ENCODE measurements around the gene ATF6.
"Not testable (repeated sequence)": the region's sequence is repeated elsewhere in the genome, so short reads cannot be mapped to it uniquely, and the experiment has no call there.

ATF6 gene

DNA sequence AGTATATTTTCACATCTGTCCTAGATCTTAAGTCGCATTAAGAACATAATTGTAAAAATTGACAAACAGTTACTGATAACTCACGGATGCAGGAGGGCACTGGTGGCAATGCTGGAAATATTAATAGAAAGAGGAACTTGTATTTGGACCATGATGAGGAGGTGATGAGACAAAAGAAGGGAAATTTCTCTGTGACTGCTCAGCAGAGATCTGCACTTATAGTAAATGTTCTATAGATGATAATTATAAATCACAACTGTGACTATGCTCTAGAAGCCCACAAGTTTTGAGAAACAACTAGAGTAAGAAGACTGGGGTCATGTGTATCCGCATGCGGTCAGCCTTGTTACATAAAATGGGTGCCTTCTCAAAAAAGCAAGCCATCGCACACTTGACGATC, 25.2 kb upstream of the ATF6 start:
- no peak overlapping the region for H3K9ac ChIP-seq (ENCODE audit: insufficient read length)

DNA sequence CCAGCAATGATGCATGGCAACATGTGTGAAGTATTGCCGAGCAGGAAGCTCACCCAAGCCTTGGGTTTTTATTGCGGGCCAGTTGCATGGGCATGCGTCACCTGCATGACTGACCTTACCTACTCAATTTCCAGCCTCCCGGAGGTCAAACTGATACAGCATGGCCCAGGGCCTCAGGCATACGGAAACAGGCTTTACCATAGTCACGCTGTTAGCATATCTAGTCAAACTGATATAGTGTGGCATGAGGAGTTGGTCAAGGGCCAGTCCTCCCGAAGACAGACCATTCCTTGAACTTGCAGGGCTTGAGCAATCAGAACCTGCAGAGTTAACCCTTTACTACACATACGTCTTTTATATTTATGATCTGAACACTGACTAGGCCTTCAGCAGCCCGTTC, 22.9 kb upstream of the ATF6 start:
- H3K9ac ChIP-seq (ENCODE audit: insufficient read length) = no peak overlapping the region
- DNase-seq (ENCODE audit: low read depth, low spot score) = no peak
- H3K27ac ChIP-seq = no peak overlapping the region
- H3K36me3 ChIP-seq (ENCODE audit: insufficient read depth, low read length) = no peaks in the 10 kb centered on the region
- H3K4me3 ChIP-seq = no peak overlapping the region
- TF ChIP-seq FOXP2 (optimal IDR thresholded peaks at IDR 0.05; ENCODE audit: control extremely low read depth, extremely low read length, insufficient read depth) = no peak
- TF ChIP-seq EZH2 (IDR thresholded peaks at IDR 0.05) = no peak
- TF ChIP-seq POLR2AphosphoS5 (IDR thresholded peaks at IDR 0.05; ENCODE audit: borderline replicate concordance, low read depth, low read length) = no peak
- no peaks in the 10 kb centered on the region for H3K9me3 ChIP-seq (ENCODE audit: low read depth, low read length)

More for the DNA sequence above, 25.2 kb upstream of the ATF6 start:
- TF ChIP-seq POLR2AphosphoS5 (IDR thresholded peaks at IDR 0.05; ENCODE audit: borderline replicate concordance, low read depth, low read length) (no peak), EZH2 (IDR thresholded peaks at IDR 0.05) (no peak)
- Histone ChIP-seq H3K9me3 (ENCODE audit: low read depth, low read length) (no peaks in the 10 kb centered on the region), H3K36me3 (ENCODE audit: insufficient read depth, low read length) (no peaks in the 10 kb centered on the region), H3K27ac (no peak overlapping the region), H3K4me3 (no peak overlapping the region)
- DNase-seq (ENCODE audit: low read depth, low spot score) = no peak

DNA sequence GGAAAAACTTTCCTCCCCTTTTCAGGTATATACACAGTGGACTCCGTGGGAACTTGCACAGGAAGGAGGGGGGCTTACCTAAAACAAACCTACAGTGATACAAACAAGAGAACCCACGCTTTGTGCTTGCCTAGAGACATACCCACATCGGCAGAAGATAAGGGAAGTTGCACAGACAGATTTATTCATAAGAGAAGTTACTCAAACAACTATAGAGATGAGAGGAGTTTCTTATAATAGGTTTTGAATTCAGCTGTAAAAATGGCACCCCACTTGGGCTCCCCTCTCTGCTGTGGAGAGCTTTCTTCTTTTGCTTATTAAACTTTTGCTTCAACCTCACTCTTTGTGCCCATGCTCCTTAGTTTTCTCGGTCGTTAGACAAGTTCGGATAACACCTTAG, 18.3 kb upstream of the ATF6 start:
- no peak overlapping the region for H3K9ac ChIP-seq (ENCODE audit: insufficient read length)
- peaks cover 18% of the 10 kb centered on the region for H3K36me3 ChIP-seq (ENCODE audit: insufficient read depth, low read length)
- TF ChIP-seq FOXP2 (optimal IDR thresholded peaks at IDR 0.05; ENCODE audit: control extremely low read depth, extremely low read length, insufficient read depth) (no peak), EZH2 (IDR thresholded peaks at IDR 0.05) (no peak), POLR2AphosphoS5 (IDR thresholded peaks at IDR 0.05; ENCODE audit: borderline replicate concordance, low read depth, low read length) (no peak)
- H3K4me3 ChIP-seq = no peak overlapping the region
- no peak overlapping the region for H3K27ac ChIP-seq
- no peaks in the 10 kb centered on the region for H3K9me3 ChIP-seq (ENCODE audit: low read depth, low read length)
- no peak for DNase-seq (ENCODE audit: low read depth, low spot score)

DNA sequence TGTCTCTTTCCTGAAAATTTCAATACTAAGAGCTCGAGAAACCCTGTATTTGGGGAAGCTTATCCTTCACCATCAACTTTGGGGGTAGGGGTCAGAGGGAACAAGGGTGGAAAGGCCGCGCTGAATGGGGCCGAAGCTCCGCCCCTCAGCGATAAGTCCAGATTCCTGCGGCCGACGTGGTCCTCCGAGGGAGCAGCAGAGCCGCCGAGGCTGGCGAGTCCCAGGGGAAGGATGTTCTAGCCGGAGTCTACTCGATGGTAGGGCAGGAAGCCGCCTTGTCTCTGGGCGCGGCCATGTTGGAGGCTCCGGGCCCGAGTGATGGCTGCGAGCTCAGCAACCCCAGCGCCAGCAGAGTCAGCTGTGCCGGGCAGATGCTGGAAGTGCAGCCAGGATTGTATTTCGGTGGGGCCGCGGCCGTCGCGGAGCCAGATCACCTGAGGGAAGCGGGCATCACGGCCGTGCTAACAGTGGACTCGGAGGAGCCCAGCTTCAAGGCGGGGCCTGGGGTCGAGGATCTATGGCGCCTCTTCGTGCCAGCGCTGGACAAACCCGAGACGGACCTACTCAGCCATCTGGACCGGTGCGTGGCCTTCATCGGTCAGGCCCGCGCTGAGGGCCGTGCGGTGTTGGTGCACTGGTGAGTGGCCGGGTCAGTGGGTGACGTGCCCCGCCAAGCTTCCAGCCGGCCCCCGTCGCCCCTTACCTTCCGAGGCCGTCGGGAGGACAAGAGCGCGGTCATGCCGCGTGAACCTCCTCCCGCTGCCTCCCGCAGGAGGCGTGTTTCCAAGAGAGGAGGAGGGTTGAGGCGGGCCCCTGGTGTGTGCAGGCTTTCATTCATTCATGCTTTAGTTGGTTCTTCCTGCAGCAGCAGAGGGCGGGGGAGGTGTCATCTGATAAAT, 16.4 kb upstream of the ATF6 start, which contains the start of gene DUSP12:
TSS of gene DUSP12 (plus strand) at position 278 of the 899 bp plus-strand sequence. CDS start at position 294, 16 bp downstream.
- peaks cover 36% of the 10 kb centered on the region for H3K36me3 ChIP-seq (ENCODE audit: insufficient read depth, low read length)
- H3K9ac ChIP-seq (ENCODE audit: insufficient read length) = peak within 1 kb of the TSS; percentile 92
- peak within 1 kb of the TSS; percentile 89 for H3K27ac ChIP-seq
- no peaks in the 10 kb centered on the region for H3K9me3 ChIP-seq (ENCODE audit: low read depth, low read length)
- H3K4me3 ChIP-seq = peak within 1 kb of the TSS; percentile 100
- DNase-seq (ENCODE audit: low read depth, low spot score) = no peak
- TF ChIP-seq POLR2AphosphoS5 (IDR thresholded peaks at IDR 0.05; ENCODE audit: borderline replicate concordance, low read depth, low read length) (peak; percentile 90), EZH2 (IDR thresholded peaks at IDR 0.05) (no peak), FOXP2 (optimal IDR thresholded peaks at IDR 0.05; ENCODE audit: control extremely low read depth, extremely low read length, insufficient read depth) (no peak)

DNA sequence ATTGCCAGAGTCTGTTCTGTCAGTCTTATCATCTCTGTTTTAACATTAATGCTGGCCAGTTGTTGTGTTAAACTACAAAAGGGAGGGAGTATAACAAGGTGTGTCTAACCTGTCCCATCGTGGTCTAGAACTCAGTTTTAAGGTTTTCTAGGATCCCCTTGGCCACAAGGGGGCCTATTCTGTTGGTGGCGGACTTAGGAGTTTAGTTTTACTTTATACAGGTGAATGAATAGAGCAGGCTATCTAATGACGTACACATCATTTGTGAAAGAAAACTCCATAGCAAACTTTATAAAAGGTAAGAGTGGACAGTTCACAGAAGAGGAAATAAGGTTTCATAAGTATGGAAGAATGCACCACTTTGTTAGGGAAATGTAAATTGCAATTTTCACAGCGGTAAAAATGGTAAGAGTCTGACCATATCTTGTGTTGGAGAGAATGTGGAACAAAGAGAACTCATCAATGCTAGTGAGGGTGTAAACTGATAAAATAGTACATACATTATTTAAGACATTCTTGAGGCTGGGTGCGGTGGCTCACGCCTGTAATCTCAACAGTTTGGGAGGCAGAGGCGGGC, 2.5 kb upstream of the ATF6 start:
- Histone ChIP-seq H3K9me3 (ENCODE audit: low read depth, low read length) (no peaks in the 10 kb centered on the region), H3K9ac (ENCODE audit: insufficient read length) (no peak overlapping the region), H3K27ac (peak overlapping the region; percentile 2), H3K36me3 (ENCODE audit: insufficient read depth, low read length) (peaks cover 2% of the 10 kb centered on the region), H3K4me3 (no peak overlapping the region)
- DNase-seq (ENCODE audit: low read depth, low spot score) = no peak
- TF ChIP-seq EZH2 (IDR thresholded peaks at IDR 0.05) (no peak), FOXP2 (optimal IDR thresholded peaks at IDR 0.05; ENCODE audit: control extremely low read depth, extremely low read length, insufficient read depth) (no peak), POLR2AphosphoS5 (IDR thresholded peaks at IDR 0.05; ENCODE audit: borderline replicate concordance, low read depth, low read length) (no peak)

DNA sequence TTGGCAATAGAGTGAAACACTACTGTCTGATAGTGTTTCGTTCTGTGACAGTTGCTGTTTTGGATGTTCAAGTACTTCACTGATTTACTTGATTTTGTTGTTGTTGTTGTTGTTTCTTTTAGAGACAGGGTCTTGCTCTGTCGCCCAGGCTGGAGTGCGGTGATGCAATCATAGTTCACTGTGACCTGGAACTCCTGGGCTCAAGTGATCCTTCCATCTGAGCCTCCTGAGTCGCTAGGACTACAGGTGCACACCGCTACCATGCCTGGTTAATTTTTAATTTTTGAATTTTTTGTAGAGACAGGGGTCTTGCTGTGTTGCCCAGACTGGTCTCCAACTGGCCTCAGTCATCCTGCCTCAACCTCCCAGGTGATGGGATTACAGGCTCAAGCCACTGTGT, 2.3 kb downstream of the ATF6 start:
- no peak overlapping the region for H3K9ac ChIP-seq (ENCODE audit: insufficient read length)
- no peak overlapping the region for H3K4me3 ChIP-seq
- no peak overlapping the region for H3K27ac ChIP-seq
- DNase-seq (ENCODE audit: low read depth, low spot score) = no peak
- H3K36me3 ChIP-seq (ENCODE audit: insufficient read depth, low read length) = no peaks in the 10 kb centered on the region
- no peaks in the 10 kb centered on the region for H3K9me3 ChIP-seq (ENCODE audit: low read depth, low read length)
- TF ChIP-seq POLR2AphosphoS5 (IDR thresholded peaks at IDR 0.05; ENCODE audit: borderline replicate concordance, low read depth, low read length) (no peak), EZH2 (IDR thresholded peaks at IDR 0.05) (no peak), FOXP2 (optimal IDR thresholded peaks at IDR 0.05; ENCODE audit: control extremely low read depth, extremely low read length, insufficient read depth) (no peak)

DNA sequence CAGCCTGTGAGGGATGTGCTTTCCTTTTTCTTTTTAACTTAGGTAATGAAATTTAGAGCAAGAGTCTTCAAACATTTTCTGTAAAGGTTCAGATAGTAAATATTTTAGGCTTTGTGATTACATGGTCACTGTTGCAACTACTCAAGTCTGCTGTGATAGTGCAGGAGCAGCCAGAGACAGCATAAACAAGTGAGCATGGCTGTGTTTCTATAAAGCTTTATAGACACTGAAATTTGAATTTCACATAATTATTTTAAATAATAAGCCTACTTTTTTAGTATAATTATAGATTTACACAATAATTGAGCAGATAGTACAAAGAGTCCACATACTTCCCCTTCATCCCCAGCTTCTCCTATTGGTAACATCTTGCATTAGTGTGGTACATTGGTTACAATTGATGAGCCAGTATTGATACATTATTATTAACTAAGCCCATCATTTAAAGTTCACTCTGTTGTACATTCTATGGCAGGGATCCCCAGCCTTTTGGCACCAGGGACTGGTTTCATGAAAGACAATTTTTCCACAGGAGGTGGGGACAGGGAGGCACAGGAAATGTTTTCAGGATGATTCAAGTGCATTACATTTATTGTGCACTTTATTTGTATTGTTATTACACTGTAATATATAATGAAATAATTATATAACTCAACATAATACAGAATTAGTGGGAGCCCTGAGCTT, 3.0 kb downstream of the ATF6 start:
- Histone ChIP-seq H3K36me3 (ENCODE audit: insufficient read depth, low read length) (no peaks in the 10 kb centered on the region), H3K9me3 (ENCODE audit: low read depth, low read length) (no peaks in the 10 kb centered on the region), H3K4me3 (no peak overlapping the region), H3K9ac (ENCODE audit: insufficient read length) (no peak overlapping the region), H3K27ac (no peak overlapping the region)
- no peak for DNase-seq (ENCODE audit: low read depth, low spot score)
- no peak for TF ChIP-seq EZH2 (IDR thresholded peaks at IDR 0.05)
- TF ChIP-seq FOXP2 (optimal IDR thresholded peaks at IDR 0.05; ENCODE audit: control extremely low read depth, extremely low read length, insufficient read depth) = no peak
- TF ChIP-seq POLR2AphosphoS5 (IDR thresholded peaks at IDR 0.05; ENCODE audit: borderline replicate concordance, low read depth, low read length) = no peak

DNA sequence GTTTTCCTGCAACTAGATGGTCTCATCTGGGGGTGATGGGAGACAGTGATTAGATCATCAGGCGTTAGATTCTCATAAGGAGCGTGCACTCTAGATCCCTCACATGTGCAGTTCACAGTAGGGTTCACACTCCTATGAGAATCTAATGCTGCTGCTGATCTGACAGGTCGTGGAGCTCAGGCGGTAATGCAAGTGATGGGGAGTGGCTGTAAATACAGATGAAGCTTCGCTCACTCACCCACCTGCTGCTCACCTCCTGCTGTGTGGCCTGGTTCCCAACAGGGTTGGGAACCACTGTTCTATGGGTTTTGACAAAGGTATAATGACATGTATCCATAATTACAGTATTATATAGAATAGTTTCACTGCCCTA, 3.5 kb downstream of the ATF6 start:
- H3K9ac ChIP-seq (ENCODE audit: insufficient read length); H3K9me3 ChIP-seq (ENCODE audit: low read depth, low read length); H3K27ac ChIP-seq; DNase-seq (ENCODE audit: low read depth, low spot score); H3K4me3 ChIP-seq; H3K36me3 ChIP-seq (ENCODE audit: insufficient read depth, low read length): not testable (repeated sequence)
